T-helper 1 cell treated with Interleukin-12 subunit alpha and Interleukin-12 subunit beta and Interleukin-4 antibody, amounts not matched to agents 30 ng/mL and 1 ng/mL, for 36 hours (primary cell): ENCODE results near the gene CEBPB. TPM values are rescaled to one million over a fixed set of nuclear protein-coding genes. Genes with fewer than 3 reads are reported as not detected.

Experiments used
- intact Hi-C: fragments of 100-400 bp; cut with micrococcal nuclease; formaldehyde crosslinking; loops from one replicate; pipeline ENCODE4 v1.15.1; 2024
- total RNA-seq: library from RNA; stranded (reverse); gene quantifications from 2 replicates; pipeline ENCODE4 v1.2.3, GENCODE V29; 2022

Gene CEBPB
- total RNA-seq, 1 donor from 2014 or later, result 34.2 TPM

- intact Hi-C loops, result loop anchor here (1.0 kb wide), 2 partner anchors 12 to 19 kb away; no protein-coding TSS in a partner anchor
These were observed 24.7 kb upstream of the CEBPB start for GRCh38 chr20:50165684-50166554.

- intact Hi-C loops, result loop anchor here (1.0 kb wide), 7 partner anchors 10 to 198 kb away; no protein-coding TSS in a partner anchor
These were observed 21.3 kb upstream of the CEBPB start for GRCh38 chr20:50169329-50169823.

GRCh38 chr20:50170549-50171220 is 19.9 kb upstream of the CEBPB start:
- intact Hi-C loops, result no loop called here

GRCh38 chr20:50172347-50173013 is 18.1 kb upstream of the CEBPB start:
- intact Hi-C loops, result no loop called here

GRCh38 chr20:50174456-50174855 is 16.2 kb upstream of the CEBPB start:
- intact Hi-C loops, result no loop called here

GRCh38 chr20:50175938-50176933 is 14.4 kb upstream of the CEBPB start:
- intact Hi-C loops, result no loop called here

GRCh38 chr20:50178672-50179071 is 12.0 kb upstream of the CEBPB start:
- intact Hi-C loops, result loop anchor here (1.0 kb wide), 3 partner anchors 9 to 200 kb away; no protein-coding TSS in a partner anchor

- intact Hi-C loops, result no loop called here
These were observed 9.3 kb upstream of the CEBPB start for GRCh38 chr20:50181344-50181743.

- intact Hi-C loops, result no loop called here
These were observed 8.3 kb upstream of the CEBPB start for GRCh38 chr20:50182346-50182745.

GRCh38 chr20:50185426-50185825 is 5.2 kb upstream of the CEBPB start:
- intact Hi-C loops, result loop anchor here (5.0 kb wide), 1 partner anchor 562 kb away; no protein-coding TSS in a partner anchor

- intact Hi-C loops, result loop anchor here (1.0 to 5.0 kb wide), 6 partner anchors 200 to 561 kb away; no protein-coding TSS in a partner anchor
These were observed 4.3 kb upstream of the CEBPB start for GRCh38 chr20:50186151-50186885.

GRCh38 chr20:50186987-50187402 is 3.6 kb upstream of the CEBPB start:
- intact Hi-C loops, result loop anchor here (1.0 to 5.0 kb wide), 6 partner anchors 199 to 560 kb away; no protein-coding TSS in a partner anchor

GRCh38 chr20:50187403-50188051 is 3.1 kb upstream of the CEBPB start:
- intact Hi-C loops, result loop anchor here (5.0 kb wide), 1 partner anchor 560 kb away; no protein-coding TSS in a partner anchor

- intact Hi-C loops, result loop anchor here (5.0 kb wide), 1 partner anchor 559 kb away; no protein-coding TSS in a partner anchor
These were observed 2.3 kb upstream of the CEBPB start for GRCh38 chr20:50188287-50188688.

GRCh38 chr20:50188879-50189680 is 1.6 kb upstream of the CEBPB start:
- intact Hi-C loops, result loop anchor here (5.0 kb wide), 1 partner anchor 558 kb away; no protein-coding TSS in a partner anchor

GRCh38 chr20:50189681-50190250 is 864 bp upstream of the CEBPB start:
- intact Hi-C loops, result loop anchor here (1.0 to 5.0 kb wide), 6 partner anchors 43 to 603 kb away; partner anchors contain the start of gene PARD6B

- intact Hi-C loops, result loop anchor here (2.0 to 5.0 kb wide), 2 partner anchors 44 to 601 kb away; no protein-coding TSS in a partner anchor
These were observed 474 bp downstream of the CEBPB start for GRCh38 chr20:50191065-50191543.
